Measurements from ENCODE around the gene FLYWCH1. TPM values are rescaled to one million over a fixed set of nuclear protein-coding genes. Genes with fewer than 3 reads are reported as not detected.

The FLYWCH1 gene
- polyA plus RNA-seq, 3 donors: 5.0 to 42.7 (median 7.1) TPM

GRCh38 chr16:2977440-2977839 is 65.7 kb downstream of the FLYWCH1 start:
- H3K36me3 Mint-ChIP-seq: peaks cover 4 to 20% of the 10 kb centered on the region in 2 donors
- Histone ChIP-seq H3K4me1 (ENCODE audit: control insufficient read depth in 1 of 2, insufficient read depth in 2 of 2, low read length in 2 of 2) (peaks cover 18 to 21% of the 10 kb centered on the region in 2 donors), H3K9me3 (replicated peaks in 1 of 2; ENCODE audit: control insufficient read depth in 1 of 2, insufficient read depth in 1 of 2, low read length in 2 of 2) (no peaks in the 10 kb centered on the region), H3K9ac (ENCODE audit: insufficient read depth, low read length, poor library complexity, severe bottlenecking) (no peak overlapping the region), H3K4me2 (replicated peaks; ENCODE audit: extremely low read depth, low read length, poor library complexity, severe bottlenecking) (no peak overlapping the region), H3K36me3 (replicated peaks in 1 of 2; ENCODE audit: control insufficient read depth in 1 of 2, insufficient read depth in 2 of 2, low read length in 2 of 2) (peaks cover 16 to 23% of the 10 kb centered on the region in 2 donors), H3K27me3 (ENCODE audit: control insufficient read depth in 2 of 2, insufficient read depth in 2 of 2, low read length in 2 of 2) (no peaks in the 10 kb centered on the region), H4K20me1 (ENCODE audit: insufficient read depth, low read length) (peaks cover 1% of the 10 kb centered on the region), H3K79me2 (ENCODE audit: insufficient read depth, low read length) (peaks cover 11% of the 10 kb centered on the region), H2AFZ (ENCODE audit: insufficient read depth, low read depth, low read length, poor library complexity, severe bottlenecking) (no peak overlapping the region), H3K27ac (ENCODE audit: low read depth in 1 of 2, low read length in 2 of 2) (no peak overlapping the region), H3K4me3 (replicated peaks in 1 of 3; ENCODE audit: low read depth in 2 of 3, low read length in 3 of 3) (no peak overlapping the region)
- no peak overlapping the region for H3K4me3 Mint-ChIP-seq
- no peaks in the 10 kb centered on the region for H3K9me3 Mint-ChIP-seq
- peaks cover 0 to 3% (median 1%) of the 10 kb centered on the region in 3 donors for H3K27me3 Mint-ChIP-seq (ENCODE audit: low read depth in 3 of 3)
- no peak for TF ChIP-seq CTCF (IDR thresholded peaks at IDR 0.05)
- intact Hi-C loops (cut with micrococcal nuclease): no loop called here
- H3K27ac Mint-ChIP-seq: no peak overlapping the region
- peaks cover 25% of the 10 kb centered on the region for H3K4me1 Mint-ChIP-seq
- WGBS (ENCODE audit: insufficient coverage): 97% methylated on average over 4 of the region's 6 CpGs
- no peak for DNase-seq

DNA sequence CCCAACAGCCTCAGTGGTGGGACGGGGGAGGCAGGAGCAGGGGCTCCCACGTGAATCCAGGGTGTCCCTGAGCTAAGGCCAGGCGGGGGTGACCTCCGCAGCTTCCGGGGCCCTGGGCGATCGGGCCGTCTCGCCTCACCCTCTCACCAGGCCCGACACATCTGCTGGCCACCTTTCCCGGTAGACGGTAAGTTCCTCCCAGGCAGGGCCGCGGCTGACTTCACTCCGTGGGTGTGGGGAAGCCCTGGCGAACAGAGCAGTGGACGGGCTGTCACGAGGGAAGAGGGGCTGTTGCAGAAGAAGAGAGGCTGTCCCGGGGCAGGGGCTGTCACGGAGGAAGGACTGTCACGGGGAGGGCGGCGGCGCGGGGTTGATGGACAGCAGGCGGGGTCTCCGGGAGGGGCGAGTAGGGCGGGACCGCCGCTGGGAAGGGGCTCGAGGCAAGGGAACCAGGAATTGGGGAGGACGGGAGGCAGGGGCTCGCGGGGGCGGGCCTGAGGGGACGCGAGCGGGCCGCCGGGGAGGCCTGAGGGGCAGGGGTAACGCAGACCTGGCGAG is 68.0 kb downstream of the FLYWCH1 start:
- Mint-ChIP-seq H3K9me3 (no peaks in the 10 kb centered on the region), H3K27me3 (ENCODE audit: low read depth in 3 of 3) (peaks cover 2 to 8% (median 3%) of the 10 kb centered on the region in 3 donors), H3K4me1 (peaks cover 28% of the 10 kb centered on the region), H3K36me3 (peaks cover 0 to 10% of the 10 kb centered on the region in 2 donors), H3K4me3 (peak overlapping the region; percentile 65 to 72), H3K27ac (peak overlapping the region in 2 of 7 donors; percentile 41 to 68)
- no peak overlapping the region for H3K27ac ChIP-seq (ENCODE audit: low read depth in 1 of 2, low read length in 2 of 2)
- peaks cover 3 to 5% of the 10 kb centered on the region in 2 donors for H3K36me3 ChIP-seq (replicated peaks in 1 of 2; ENCODE audit: control insufficient read depth in 1 of 2, insufficient read depth in 2 of 2, low read length in 2 of 2)
- peaks cover 11% of the 10 kb centered on the region for H3K79me2 ChIP-seq (ENCODE audit: insufficient read depth, low read length)
- intact Hi-C loops (cut with micrococcal nuclease): no loop called here
- H4K20me1 ChIP-seq (ENCODE audit: insufficient read depth, low read length): no peaks in the 10 kb centered on the region
- H3K9ac ChIP-seq (ENCODE audit: insufficient read depth, low read length, poor library complexity, severe bottlenecking): peak overlapping the region; percentile 89
- peak in 1 of 3 donors; percentile 46 for DNase-seq
- peak overlapping the region; percentile 99 for H3K4me2 ChIP-seq (replicated peaks; ENCODE audit: extremely low read depth, low read length, poor library complexity, severe bottlenecking)
- no peaks in the 10 kb centered on the region for H3K27me3 ChIP-seq (ENCODE audit: control insufficient read depth in 2 of 2, insufficient read depth in 2 of 2, low read length in 2 of 2)
- H2AFZ ChIP-seq (ENCODE audit: insufficient read depth, low read depth, low read length, poor library complexity, severe bottlenecking): peak overlapping the region; percentile 83
- peak overlapping the region; percentile 65 to 92 (median 86) for H3K4me3 ChIP-seq (replicated peaks in 1 of 3; ENCODE audit: low read depth in 2 of 3, low read length in 3 of 3)
- H3K4me1 ChIP-seq (ENCODE audit: control insufficient read depth in 1 of 2, insufficient read depth in 2 of 2, low read length in 2 of 2): peaks cover 22 to 29% of the 10 kb centered on the region in 2 donors
- no peak for TF ChIP-seq CTCF (IDR thresholded peaks at IDR 0.05)
- WGBS (ENCODE audit: insufficient coverage): 13% methylated on average over 42 of the region's 43 CpGs
- no peaks in the 10 kb centered on the region for H3K9me3 ChIP-seq (replicated peaks in 1 of 2; ENCODE audit: control insufficient read depth in 1 of 2, insufficient read depth in 1 of 2, low read length in 2 of 2)

Data from CD14-positive monocyte (primary cell).